IPS-15b (cell line): ENCODE results near the gene DDX23.
A peak's percentile ranks its signal among the peaks of the same experiment; 100 is the strongest.

Experiments
- H3K27me3 ChIP-seq: one replicate; pipeline ENCODE4 v1.6.1; 2013; ENCODE audit warnings: low read length; ENCODE audit not compliant: control insufficient read depth, insufficient read depth
- H3K36me3 ChIP-seq: one replicate; pipeline ENCODE4 v1.6.1; 2013; ENCODE audit warnings: low read length; ENCODE audit not compliant: control insufficient read depth, insufficient read depth
- H3K4me1 ChIP-seq: one replicate; pipeline ENCODE4 v1.6.1; 2013; ENCODE audit warnings: mild to moderate bottlenecking, low read length; ENCODE audit not compliant: control insufficient read depth, insufficient read depth
- H3K4me3 ChIP-seq: one replicate; pipeline ENCODE4 v1.5.1; 2013; ENCODE audit warnings: low read depth, low read length
- H3K9ac ChIP-seq: one replicate; pipeline ENCODE4 v1.6.1; 2013; ENCODE audit warnings: low read depth, mild to moderate bottlenecking, low read length
- H3K9me3 ChIP-seq: one replicate; pipeline ENCODE4 v1.6.1; 2013; ENCODE audit warnings: mild to moderate bottlenecking, low read length; ENCODE audit not compliant: control insufficient read depth, insufficient read depth

Gene DDX23

DNA sequence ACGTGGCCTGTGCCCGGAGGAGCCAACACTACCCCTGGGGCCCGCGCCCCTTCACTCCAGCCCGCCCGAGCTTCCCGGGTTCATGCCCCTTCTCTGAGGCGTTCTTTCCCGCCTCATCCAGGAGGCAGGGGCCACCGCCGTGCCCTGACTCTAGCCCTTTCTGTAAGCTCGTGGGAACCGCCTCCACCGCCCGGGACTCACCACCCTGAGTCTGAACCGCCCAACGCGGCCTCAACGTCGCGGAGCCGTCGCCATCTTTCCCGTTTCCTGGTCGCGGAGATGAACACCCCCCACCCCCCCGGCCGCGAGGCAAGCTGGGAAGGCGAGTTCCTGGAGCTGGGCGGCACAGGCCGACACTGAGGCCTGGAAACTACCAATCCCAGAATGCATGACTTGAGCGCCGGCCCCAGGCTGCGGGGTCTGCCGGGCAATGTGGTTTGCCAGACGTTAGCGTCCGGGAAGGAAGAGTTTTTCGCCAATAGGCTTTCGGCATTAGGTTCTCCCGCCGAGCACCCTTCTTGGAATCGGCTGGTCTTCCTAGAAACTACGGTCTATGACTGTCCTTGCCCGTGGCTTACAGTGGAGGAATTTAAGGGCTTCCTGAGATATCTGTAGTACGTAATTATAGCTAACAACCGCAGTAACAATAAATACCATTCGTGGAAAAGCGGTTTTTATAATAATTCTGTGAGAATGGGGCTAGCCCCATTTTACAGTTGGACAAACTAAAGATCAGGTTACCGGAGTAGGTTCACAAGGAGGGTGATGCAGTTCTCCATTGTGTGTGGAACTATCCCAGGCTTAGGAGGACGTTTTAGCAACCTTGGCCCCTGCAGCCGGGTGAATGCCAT lies at the start of gene DDX23:
TSS of gene DDX23 (minus strand) at position 281 of the 851 bp plus-strand sequence. CDS start 6,381 bp downstream, outside the sequence.
- no peaks in the 10 kb centered on the region for H3K27me3 ChIP-seq
- peak within 1 kb of the TSS; percentile 94 for H3K4me3 ChIP-seq
- peak within 1 kb of the TSS; percentile 91 for H3K9ac ChIP-seq
- H3K4me1 ChIP-seq, result peaks cover 7% of the 10 kb centered on the region
- H3K9me3 ChIP-seq, result no peaks in the 10 kb centered on the region
- H3K36me3 ChIP-seq, result no peaks in the 10 kb centered on the region

DNA sequence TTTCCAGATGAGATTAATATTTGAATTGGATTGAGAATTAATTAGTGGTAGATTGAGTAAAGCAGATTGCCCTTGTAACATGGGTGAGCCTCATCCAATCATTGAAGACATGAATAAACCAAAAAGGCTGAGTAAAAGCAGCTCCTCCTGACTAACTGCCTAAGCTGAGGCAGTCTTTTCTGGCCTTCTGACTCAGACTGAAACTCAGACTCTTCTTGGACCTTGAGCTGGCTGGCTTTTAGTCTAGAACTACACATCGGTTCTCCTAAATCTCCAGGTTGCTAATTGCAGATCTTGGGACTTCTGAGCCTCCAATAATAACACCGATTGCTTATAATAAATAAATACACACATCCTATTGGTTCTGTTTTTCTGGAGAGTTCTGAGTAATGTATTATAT lies 49.3 kb upstream of the DDX23 start:
- no peaks in the 10 kb centered on the region for H3K36me3 ChIP-seq
- H3K9ac ChIP-seq, result no peak overlapping the region
- no peaks in the 10 kb centered on the region for H3K4me1 ChIP-seq
- H3K4me3 ChIP-seq, result no peak overlapping the region
- H3K9me3 ChIP-seq, result no peaks in the 10 kb centered on the region
- H3K27me3 ChIP-seq, result peaks cover 3% of the 10 kb centered on the region

DNA sequence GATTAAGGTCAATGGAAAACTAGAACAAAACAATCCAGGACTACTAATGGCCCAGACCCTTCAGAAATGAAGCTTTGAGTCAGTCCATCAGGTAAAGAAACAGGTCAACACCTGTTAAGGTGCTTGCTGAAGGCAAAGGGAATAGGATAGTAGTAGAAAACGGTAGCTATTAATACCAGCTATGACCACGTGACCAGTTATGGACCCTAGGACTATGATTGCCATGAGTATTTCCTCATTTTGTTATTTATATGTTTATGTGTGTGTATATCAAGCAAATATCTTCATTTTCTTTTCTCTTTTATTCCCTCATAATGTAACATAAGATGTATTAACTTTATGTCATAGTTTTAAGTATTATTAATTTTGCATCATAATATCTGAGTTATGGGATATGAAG lies 47.7 kb upstream of the DDX23 start:
- no peak overlapping the region for H3K4me3 ChIP-seq
- no peaks in the 10 kb centered on the region for H3K36me3 ChIP-seq
- no peaks in the 10 kb centered on the region for H3K4me1 ChIP-seq
- H3K9me3 ChIP-seq, result no peaks in the 10 kb centered on the region
- H3K27me3 ChIP-seq, result peaks cover under 1% of the 10 kb centered on the region
- no peak overlapping the region for H3K9ac ChIP-seq

DNA sequence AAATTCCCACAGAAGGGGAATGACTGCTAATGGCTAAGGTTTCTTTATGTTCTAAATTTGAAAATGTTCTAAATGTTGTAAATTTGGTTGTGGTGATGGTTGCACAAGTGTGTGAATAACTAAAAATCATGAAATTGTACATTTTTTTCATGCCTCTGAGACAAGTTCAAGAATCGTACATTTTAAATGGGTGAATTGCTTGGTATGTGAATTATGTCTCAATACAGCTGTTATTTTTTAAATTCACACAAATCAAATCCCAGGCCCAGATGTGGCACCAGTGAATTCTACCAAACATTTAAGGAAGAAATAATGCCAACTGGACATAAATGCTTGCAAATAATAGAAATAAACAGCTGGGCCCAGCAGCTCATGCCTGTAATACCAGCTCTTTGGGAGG lies 42.3 kb upstream of the DDX23 start:
- no peaks in the 10 kb centered on the region for H3K4me1 ChIP-seq
- H3K36me3 ChIP-seq, result no peaks in the 10 kb centered on the region
- no peaks in the 10 kb centered on the region for H3K9me3 ChIP-seq
- no peaks in the 10 kb centered on the region for H3K27me3 ChIP-seq
- no peak overlapping the region for H3K4me3 ChIP-seq
- H3K9ac ChIP-seq, result no peak overlapping the region

DNA sequence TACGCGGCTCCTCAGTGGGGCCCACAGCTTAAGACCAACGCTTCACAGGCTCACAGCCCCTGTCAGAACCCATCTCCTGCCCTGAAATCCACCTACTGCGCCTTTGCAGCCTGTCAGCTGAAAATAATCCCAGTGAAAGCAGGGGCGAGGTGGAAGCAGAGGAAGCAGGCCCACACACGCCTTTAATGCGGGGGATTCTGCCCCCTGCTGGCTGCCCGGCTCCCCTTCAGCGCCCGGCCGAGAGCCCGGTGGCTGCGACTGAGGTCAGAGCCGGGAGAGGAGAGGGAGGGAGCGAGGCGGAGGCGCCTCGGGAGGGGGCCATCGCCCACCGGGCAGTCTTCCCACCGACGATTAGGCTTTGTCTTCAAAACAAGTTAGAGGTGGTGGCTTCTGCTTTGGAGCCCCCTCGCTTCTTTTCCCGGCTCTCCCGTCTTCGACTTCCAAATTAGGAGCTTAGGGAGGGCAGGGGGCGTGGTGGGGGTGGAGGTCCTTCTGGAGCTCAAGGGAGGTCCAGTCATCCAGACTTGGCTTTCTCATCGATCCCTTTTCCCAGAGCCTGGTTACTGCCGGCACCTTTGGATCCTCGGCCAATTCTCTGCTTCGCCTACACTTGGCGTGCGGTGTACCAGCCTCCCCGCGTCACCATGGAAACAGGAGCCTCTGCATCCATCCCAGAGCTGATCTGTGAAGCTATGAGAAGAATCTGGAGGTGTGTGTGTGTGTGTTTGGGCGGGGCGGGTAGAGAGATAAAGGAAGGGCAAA lies 38.9 kb upstream of the DDX23 start:
- H3K9me3 ChIP-seq, result no peaks in the 10 kb centered on the region
- H3K36me3 ChIP-seq, result no peaks in the 10 kb centered on the region
- peak overlapping the region; percentile 24 for H3K9ac ChIP-seq
- H3K4me1 ChIP-seq, result no peaks in the 10 kb centered on the region
- no peaks in the 10 kb centered on the region for H3K27me3 ChIP-seq
- H3K4me3 ChIP-seq, result peak overlapping the region; percentile 64

DNA sequence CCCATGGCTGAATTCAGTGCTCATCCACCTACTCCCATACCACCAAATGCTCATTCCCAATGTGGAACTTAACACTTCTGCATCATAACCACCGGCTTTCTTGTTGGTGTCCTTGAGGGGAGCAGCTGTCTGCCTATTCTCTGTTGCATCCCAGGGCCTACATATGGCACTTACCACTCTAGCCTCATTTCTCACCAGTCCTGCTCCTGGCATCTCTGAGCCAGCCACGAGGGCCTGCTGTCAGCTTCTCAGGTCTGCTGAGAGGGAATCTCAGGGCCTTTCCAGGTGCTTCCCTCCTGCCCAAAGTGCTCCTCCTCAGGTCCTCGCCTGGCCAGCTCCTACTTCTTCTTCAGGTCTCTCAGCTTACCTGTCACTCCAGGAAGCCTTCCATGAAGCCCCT lies 37.7 kb upstream of the DDX23 start:
- Histone ChIP-seq H3K4me1 (no peaks in the 10 kb centered on the region), H3K9ac (no peak overlapping the region), H3K27me3 (no peaks in the 10 kb centered on the region), H3K9me3 (no peaks in the 10 kb centered on the region), H3K4me3 (no peak overlapping the region), H3K36me3 (no peaks in the 10 kb centered on the region)

DNA sequence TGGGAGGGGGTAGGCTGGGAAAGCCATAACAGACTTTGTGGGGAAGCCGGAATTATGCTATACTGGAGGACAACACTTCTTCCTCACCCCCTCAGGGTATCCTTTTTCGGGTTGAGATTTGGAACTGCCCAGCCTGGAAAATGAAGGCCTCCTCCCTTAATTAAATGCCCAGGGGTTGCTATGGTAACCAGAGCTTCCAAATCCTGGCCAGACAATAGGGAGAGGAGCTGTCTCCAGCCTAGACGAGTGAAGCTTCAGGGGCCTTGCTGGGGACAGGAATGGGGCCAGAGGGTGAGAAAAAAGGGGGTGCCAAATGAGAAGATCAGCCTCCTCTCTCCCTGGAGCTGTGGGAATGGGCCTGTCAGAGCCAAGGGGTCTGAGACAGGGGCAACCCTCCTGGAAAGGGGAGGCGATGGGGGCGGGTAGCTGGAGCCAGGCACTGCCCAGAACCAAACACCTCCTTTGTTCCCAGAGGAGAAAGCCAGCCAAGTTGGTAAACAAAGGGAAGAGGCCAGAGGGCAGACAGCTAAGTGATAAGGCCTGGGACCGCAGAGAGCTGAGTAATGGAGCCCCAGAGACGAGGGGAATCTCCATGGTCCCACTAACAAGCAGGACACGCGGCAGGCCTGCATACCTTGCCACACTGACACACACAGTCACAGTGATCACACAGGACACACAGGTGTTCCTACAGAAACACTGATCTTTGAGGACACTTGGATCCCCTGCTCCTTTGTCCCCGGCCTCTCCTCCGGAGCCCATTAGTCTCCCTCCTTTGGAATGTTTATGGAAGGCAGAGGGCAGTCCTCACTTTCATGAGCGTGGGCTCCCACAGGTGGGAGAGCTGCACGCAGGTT lies 31.6 kb upstream of the DDX23 start:
- H3K36me3 ChIP-seq, result no peaks in the 10 kb centered on the region
- H3K4me3 ChIP-seq, result peak overlapping the region; percentile 24
- H3K27me3 ChIP-seq, result peaks cover 4% of the 10 kb centered on the region
- H3K9me3 ChIP-seq, result no peaks in the 10 kb centered on the region
- peaks cover 28% of the 10 kb centered on the region for H3K4me1 ChIP-seq
- H3K9ac ChIP-seq, result no peak overlapping the region

DNA sequence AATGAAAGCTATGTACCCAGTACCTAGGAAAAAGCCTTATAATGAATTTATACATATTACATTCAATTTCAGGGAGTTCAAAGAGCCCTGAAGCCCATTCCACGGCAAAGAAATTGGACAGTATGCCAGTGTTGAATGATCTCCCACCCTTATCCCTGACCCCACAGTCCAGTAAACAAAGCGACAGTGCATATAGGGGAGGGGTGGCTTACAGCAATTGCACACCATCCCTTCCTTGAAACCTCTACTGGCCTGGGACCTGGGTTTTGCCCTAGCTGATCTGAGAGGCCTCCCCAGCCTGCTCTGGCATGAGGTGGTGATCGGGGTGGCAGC lies 31.0 kb upstream of the DDX23 start:
- Histone ChIP-seq H3K9me3 (no peaks in the 10 kb centered on the region), H3K4me3 (no peak overlapping the region), H3K36me3 (no peaks in the 10 kb centered on the region), H3K27me3 (peaks cover 4% of the 10 kb centered on the region), H3K4me1 (peaks cover 28% of the 10 kb centered on the region), H3K9ac (no peak overlapping the region)

DNA sequence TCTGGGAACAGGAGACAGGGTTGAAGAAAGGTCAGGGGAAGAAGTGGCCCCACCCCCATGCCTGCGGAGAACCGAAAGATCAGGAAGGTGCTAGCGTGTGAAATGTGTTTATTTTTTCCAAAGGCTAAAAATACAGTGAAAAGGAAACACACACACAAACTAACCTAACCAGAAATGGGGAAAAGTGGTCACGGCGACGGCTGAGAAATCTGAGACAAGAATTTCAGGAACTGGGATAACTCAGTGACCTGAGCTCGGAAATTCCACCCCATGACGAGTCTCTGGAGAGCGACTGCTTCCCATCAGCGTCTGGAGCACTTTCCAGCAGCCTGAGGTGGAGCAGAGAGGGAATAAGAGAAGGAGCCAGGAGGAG lies 30.3 kb upstream of the DDX23 start:
- H3K4me3 ChIP-seq, result peak overlapping the region; percentile 27
- H3K36me3 ChIP-seq, result no peaks in the 10 kb centered on the region
- H3K27me3 ChIP-seq, result peaks cover 4% of the 10 kb centered on the region
- peaks cover 28% of the 10 kb centered on the region for H3K4me1 ChIP-seq
- no peaks in the 10 kb centered on the region for H3K9me3 ChIP-seq
- H3K9ac ChIP-seq, result no peak overlapping the region

DNA sequence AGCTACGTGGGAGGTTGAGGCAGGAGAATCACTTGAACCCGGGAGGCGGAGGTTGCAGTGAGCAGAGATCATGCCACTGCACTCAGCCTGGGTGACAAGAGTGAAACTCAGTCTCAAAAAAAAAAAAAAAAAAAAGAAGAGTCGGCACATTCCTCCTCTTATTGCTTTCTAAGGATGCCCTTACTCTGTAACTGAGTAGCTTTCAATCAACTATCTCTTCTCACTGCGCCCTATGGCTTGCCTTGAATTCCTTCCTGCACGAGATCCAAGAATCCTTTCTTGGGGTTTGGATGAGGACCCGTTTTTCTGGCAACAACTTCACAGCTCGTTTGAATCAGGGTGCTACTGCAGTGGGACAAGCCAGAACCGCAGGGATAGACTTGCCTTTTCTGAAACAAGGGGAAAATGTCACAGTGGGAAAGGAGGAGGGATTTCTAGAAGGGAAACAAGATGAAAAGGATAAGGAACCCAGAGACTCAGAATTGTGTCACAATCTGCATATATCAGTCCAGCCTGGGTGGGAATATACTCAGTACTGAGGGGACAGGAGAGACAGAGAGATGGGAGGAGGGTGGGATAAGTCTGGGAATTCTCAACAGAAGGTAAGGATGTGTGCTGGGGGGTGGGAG lies 29.8 kb upstream of the DDX23 start:
- Histone ChIP-seq H3K9me3 (no peaks in the 10 kb centered on the region), H3K4me1 (peaks cover 28% of the 10 kb centered on the region), H3K9ac (no peak overlapping the region), H3K4me3 (peak overlapping the region; percentile 27), H3K36me3 (no peaks in the 10 kb centered on the region), H3K27me3 (peaks cover 4% of the 10 kb centered on the region)

DNA sequence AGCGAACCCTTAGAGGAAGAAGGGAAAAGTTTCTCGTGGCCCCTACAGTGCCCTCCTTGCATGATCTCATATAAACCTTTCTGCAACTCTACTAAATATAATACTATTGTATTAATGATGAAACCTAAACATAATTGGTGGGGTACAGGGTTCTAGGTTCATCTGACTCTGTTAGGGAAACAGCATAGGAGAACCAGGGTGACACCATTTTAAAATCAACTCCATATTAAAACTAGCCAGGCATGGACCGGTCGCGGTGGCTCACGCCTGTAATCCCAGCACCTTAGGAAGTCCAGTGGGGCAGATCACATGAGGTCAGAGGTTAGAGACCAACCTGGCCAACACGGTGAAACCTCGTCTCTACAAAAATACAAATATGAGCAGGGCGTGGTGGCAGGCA lies 28.7 kb upstream of the DDX23 start:
- Histone ChIP-seq H3K27me3 (peaks cover 4% of the 10 kb centered on the region), H3K9ac (no peak overlapping the region), H3K4me3 (no peak overlapping the region), H3K36me3 (no peaks in the 10 kb centered on the region), H3K9me3 (no peaks in the 10 kb centered on the region), H3K4me1 (peaks cover 28% of the 10 kb centered on the region)
